Panc1 (cell line): Measurements from ENCODE around the gene RTN4IP1. TPM values are rescaled to one million over a fixed set of nuclear protein-coding genes. Genes with fewer than 3 reads are reported as not detected.

Source experiments
- ATAC-seq: fragments of 200-7000 bp; cut with Tn5 transposase; 2 replicates; pipeline ENCODE4 v1.9.1; 2020; ENCODE audit warnings: mild to moderate bottlenecking, moderate library complexity
- BruUV-seq: library from RNA; stranded (reverse); fragments of 400-500 nt; replicated peaks from 2 replicates; lab custom pipeline; 2021; lab: Mats Ljungman, UMichigan
- CTCF ChIA-PET: fragments of 300-600 bp; sonication (Branson Sonifier 250); formaldehyde crosslinking; loops from one replicate; lab custom pipeline; 2022; ENCODE audit warnings: antibody characterized with exemption; lab: Charles Lee
- POLR2A ChIA-PET: fragments of 300-600 bp; sonication (Branson Sonifier 250); formaldehyde crosslinking; loops from one replicate; lab custom pipeline; 2022; ENCODE audit warnings: antibody characterized with exemption; lab: Charles Lee
- DNase-seq: peaks from one replicate; pipeline ENCODE4 v3.0.0-alpha.2; 2010; ENCODE audit warnings: low read depth, low spot score
- H3K27ac ChIP-seq: 2 replicates; pipeline ENCODE4 v1.5.1; 2011; ENCODE audit warnings: mild to moderate bottlenecking, low read length, inconsistent platforms
- H3K27me3 ChIP-seq: fragments of 200-500 bp; sonication (Bioruptor generic); 2 replicates; pipeline ENCODE4 v1.6.0; 2014; ENCODE audit warnings: low read length, inconsistent platforms; ENCODE audit not compliant: control insufficient read depth, insufficient read depth
- H3K36me3 ChIP-seq: fragments of 200-500 bp; sonication (Bioruptor generic); 2 replicates; pipeline ENCODE4 v1.5.1; 2014; ENCODE audit warnings: inconsistent platforms, mild to moderate bottlenecking, low read length, moderate library complexity; ENCODE audit not compliant: control insufficient read depth, insufficient read depth
- H3K4me1 ChIP-seq: 2 replicates; pipeline ENCODE4 v1.5.1; 2011; ENCODE audit warnings: inconsistent platforms, mild to moderate bottlenecking, low read length, moderate library complexity; ENCODE audit not compliant: control insufficient read depth, insufficient read depth
- H3K4me3 ChIP-seq, 2 experiments: 2 replicates each; pipeline ENCODE4 v1.5.1; 2011 to 2012; ENCODE audit warnings: low read depth in 2 of 2, low read length in 2 of 2, mild to moderate bottlenecking in 2 of 2, inconsistent platforms in 1 of 2, moderate library complexity in 1 of 2
- H3K9me3 ChIP-seq: fragments of 200-500 bp; sonication (Bioruptor generic); 2 replicates; pipeline ENCODE4 v1.5.1; 2014; ENCODE audit warnings: low read depth, mild to moderate bottlenecking, inconsistent platforms, low read length, moderate library complexity; ENCODE audit not compliant: control insufficient read depth, insufficient read depth
- POLR2AphosphoS5 ChIP-seq: IDR thresholded peaks from 2 replicates; pipeline ENCODE4 v1.6.1; 2012; ENCODE audit warnings: mild to moderate bottlenecking, low read depth, low read length, moderate library complexity
- REST ChIP-seq, 2 experiments: IDR thresholded peaks; 2 replicates each; pipeline ENCODE4 v1.6.1; 2011 to 2012; ENCODE audit warnings: low read depth in 2 of 2, control low read depth in 1 of 2, low read length in 1 of 2, mild to moderate bottlenecking in 1 of 2, moderate library complexity in 1 of 2; ENCODE audit not compliant: insufficient read depth in 1 of 2
- SIN3A ChIP-seq: IDR thresholded peaks from 2 replicates; pipeline ENCODE4 v1.6.1; 2012; ENCODE audit warnings: low read depth, mild to moderate bottlenecking, low read length, moderate library complexity, borderline replicate concordance; ENCODE audit not compliant: insufficient read depth
- TCF7L2 ChIP-seq: IDR thresholded peaks from 2 replicates; pipeline ENCODE4 v1.6.1; 2011; ENCODE audit warnings: mild to moderate bottlenecking, low read depth, low read length, inconsistent platforms
- in situ Hi-C: cut with HindIII; loops from 2 replicates; pipeline ENCODE4 v1.10.0; 2016; ENCODE audit warnings: low sequenced_read_pairs, low pct_unique_long_range_greater_than_20kb
- intact Hi-C: fragments of 100-400 bp; cut with micrococcal nuclease; formaldehyde crosslinking; loops from one replicate; pipeline ENCODE4 v1.10.0; 2022; ENCODE audit not compliant: unreplicated experiment
- total RNA-seq: library from RNA; stranded (reverse); gene quantifications from one replicate; pipeline ENCODE4 v1.2.1, GENCODE V29; 2021; ENCODE audit not compliant: unreplicated experiment
- TF ChIP-seq, protein P1 (sequence below): fragments of 450-650 bp; IDR thresholded peaks from 2 replicates; pipeline ENCODE4 v1.5.1; 2017; ENCODE audit warnings: mild to moderate bottlenecking

Gene RTN4IP1
- total RNA-seq, 1 experiment from 2014 or later = 9.4 TPM

DNA sequence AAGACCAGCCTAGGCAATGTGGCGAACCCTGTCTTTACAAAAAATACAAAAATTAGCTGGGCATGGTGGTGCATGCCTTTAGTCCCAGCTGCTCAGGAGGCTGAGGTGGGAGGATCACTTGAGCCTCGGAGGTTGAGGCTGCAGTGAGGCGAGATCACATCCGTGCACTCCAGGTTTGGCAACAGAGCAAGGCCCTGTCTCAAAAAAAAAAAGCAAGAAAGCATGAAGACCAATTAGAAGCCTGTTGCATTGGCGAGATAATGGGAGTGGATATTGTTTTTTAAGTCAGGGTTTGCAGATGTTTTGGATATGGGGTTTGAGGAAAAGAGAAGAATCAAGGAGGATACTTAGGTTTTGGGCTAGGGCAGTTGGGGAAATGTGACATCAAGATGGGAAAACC, 5.3 kb upstream of the RTN4IP1 start:
- in situ Hi-C loops = no loop called here
- no TSS peak for BruUV-seq
- no peak for ATAC-seq

GRCh38 chr6:106631346-106631745, 2.0 kb upstream of the RTN4IP1 start:
- no peaks in the 10 kb centered on the region; the same call in 1 of the 2 replicates for H3K36me3 ChIP-seq
- no peak overlapping the region for H3K27ac ChIP-seq
- intact Hi-C loops = no loop called here
- no peaks in the 10 kb centered on the region for H3K27me3 ChIP-seq
- DNase-seq (no peak), ATAC-seq (no peak)
- H3K4me3 ChIP-seq = no peak overlapping the region
- TF ChIP-seq POLR2AphosphoS5 (no peak), SIN3A (no peak), TCF7L2 (no peak), REST (IDR thresholded peaks at IDR 0.05; ENCODE audit: insufficient read depth in 1 of 2, low read depth in 2 of 2, low read length in 1 of 2) (no peak)
- TF ChIP-seq, protein P1, sequence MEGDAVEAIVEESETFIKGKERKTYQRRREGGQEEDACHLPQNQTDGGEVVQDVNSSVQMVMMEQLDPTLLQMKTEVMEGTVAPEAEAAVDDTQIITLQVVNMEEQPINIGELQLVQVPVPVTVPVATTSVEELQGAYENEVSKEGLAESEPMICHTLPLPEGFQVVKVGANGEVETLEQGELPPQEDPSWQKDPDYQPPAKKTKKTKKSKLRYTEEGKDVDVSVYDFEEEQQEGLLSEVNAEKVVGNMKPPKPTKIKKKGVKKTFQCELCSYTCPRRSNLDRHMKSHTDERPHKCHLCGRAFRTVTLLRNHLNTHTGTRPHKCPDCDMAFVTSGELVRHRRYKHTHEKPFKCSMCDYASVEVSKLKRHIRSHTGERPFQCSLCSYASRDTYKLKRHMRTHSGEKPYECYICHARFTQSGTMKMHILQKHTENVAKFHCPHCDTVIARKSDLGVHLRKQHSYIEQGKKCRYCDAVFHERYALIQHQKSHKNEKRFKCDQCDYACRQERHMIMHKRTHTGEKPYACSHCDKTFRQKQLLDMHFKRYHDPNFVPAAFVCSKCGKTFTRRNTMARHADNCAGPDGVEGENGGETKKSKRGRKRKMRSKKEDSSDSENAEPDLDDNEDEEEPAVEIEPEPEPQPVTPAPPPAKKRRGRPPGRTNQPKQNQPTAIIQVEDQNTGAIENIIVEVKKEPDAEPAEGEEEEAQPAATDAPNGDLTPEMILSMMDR = no peak
- ChIA-PET POLR2A (no interaction called here), CTCF (interaction anchor here (0.6 kb wide), 1 partner anchor 296 kb away, joined by 3 read pairs; no protein-coding TSS in a partner anchor)
- peaks cover 25% of the 10 kb centered on the region for H3K4me1 ChIP-seq
- in situ Hi-C loops = no loop called here
- H3K9me3 ChIP-seq = no peaks in the 10 kb centered on the region
- BruUV-seq = no TSS peak

More for the DNA sequence above, 5.3 kb upstream of the RTN4IP1 start:
- no peaks in the 10 kb centered on the region for H3K27me3 ChIP-seq
- ChIA-PET CTCF (no interaction called here), POLR2A (no interaction called here)
- H3K9me3 ChIP-seq = no peaks in the 10 kb centered on the region
- H3K4me3 ChIP-seq = no peak overlapping the region
- H3K27ac ChIP-seq = no peak overlapping the region
- peaks cover 10% of the 10 kb centered on the region for H3K4me1 ChIP-seq
- no peak for DNase-seq
- intact Hi-C loops = no loop called here
- TF ChIP-seq, protein P1 = no peak
- TF ChIP-seq SIN3A (no peak), REST (IDR thresholded peaks at IDR 0.05; ENCODE audit: insufficient read depth in 1 of 2, low read depth in 2 of 2, low read length in 1 of 2) (no peak), TCF7L2 (no peak), POLR2AphosphoS5 (no peak)
- no peaks in the 10 kb centered on the region; the same call in 1 of the 2 replicates for H3K36me3 ChIP-seq
